ENCODE results near the gene MEF2B.
A peak's percentile ranks its signal among the peaks of the same experiment; 100 is the strongest.

Gene MEF2B

DNA sequence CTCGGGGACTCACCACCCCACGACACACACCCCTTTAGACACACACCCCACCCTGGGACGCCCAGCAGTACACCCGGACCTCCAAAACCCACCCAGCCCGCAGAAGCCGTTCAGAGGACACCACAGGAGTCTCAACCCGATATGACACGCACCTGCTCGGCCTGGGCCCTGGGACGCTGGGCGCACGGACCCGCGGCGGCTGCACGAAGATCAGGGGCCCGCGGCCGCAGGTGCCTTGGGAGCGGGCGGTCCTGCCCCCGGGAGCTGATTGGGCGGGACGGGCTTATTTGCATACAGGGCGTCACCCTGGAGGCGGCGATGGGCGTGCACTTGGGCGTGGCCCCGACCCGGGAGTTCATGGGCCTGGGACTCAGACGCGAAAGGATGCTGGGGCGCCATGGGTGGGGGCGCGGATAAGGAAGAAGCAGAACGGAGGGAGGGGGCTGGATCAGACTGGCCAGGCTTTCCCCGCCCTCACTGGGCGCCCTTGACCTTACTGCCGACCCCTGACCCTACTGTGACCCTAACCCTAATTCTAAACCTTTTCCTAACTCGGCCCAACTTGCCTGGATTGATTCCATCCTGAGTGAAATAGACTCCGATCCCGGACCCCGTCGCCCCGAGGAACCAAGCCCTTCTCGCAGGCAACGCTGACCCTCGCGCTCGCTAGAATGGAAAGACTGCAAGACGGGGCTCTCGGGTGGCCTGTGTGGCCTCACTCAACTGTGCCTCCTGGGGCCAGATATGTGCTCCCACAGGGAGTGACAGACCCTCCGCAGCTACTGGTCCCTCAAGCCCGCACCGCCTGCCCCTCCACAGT is at the start of gene MEF2B:
Gene MEF2B (minus strand): TSS at position 211 of the 820 bp plus-strand sequence. CDS start 19,528 bp downstream, outside the sequence.
- TF ChIP-seq EZH2phosphoT487 (IDR thresholded peaks at IDR 0.05; ENCODE audit: low read length) (no peak), EZH2 (optimal IDR thresholded peaks at IDR 0.05; ENCODE audit: low read depth, low read length) (no peak)
- TF ChIP-seq, protein P1, sequence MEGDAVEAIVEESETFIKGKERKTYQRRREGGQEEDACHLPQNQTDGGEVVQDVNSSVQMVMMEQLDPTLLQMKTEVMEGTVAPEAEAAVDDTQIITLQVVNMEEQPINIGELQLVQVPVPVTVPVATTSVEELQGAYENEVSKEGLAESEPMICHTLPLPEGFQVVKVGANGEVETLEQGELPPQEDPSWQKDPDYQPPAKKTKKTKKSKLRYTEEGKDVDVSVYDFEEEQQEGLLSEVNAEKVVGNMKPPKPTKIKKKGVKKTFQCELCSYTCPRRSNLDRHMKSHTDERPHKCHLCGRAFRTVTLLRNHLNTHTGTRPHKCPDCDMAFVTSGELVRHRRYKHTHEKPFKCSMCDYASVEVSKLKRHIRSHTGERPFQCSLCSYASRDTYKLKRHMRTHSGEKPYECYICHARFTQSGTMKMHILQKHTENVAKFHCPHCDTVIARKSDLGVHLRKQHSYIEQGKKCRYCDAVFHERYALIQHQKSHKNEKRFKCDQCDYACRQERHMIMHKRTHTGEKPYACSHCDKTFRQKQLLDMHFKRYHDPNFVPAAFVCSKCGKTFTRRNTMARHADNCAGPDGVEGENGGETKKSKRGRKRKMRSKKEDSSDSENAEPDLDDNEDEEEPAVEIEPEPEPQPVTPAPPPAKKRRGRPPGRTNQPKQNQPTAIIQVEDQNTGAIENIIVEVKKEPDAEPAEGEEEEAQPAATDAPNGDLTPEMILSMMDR (IDR thresholded peaks at IDR 0.05; ENCODE audit: low read length): no peak

DNA sequence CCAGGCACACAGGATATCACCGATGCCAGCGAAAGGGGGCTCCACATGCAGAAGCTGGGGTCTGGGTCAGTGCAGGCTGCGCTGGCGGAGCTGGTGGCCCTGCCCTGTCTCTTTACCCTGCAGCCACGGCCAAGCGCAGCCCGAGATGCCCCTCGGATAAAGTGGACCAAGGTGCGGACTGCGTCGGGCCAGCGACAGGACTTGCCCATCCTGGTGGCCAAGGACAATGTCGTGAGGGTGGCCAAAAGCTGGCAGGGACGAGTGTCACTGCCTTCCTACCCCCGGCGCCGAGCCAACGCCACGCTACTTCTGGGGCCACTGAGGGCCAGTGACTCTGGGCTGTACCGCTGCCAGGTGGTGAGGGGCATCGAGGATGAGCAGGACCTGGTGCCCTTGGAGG is 48.8 kb upstream of the MEF2B start:
- Histone ChIP-seq H3K9ac (ENCODE audit: low read length) (no peak overlapping the region), H3F3A (ENCODE audit: insufficient read depth, low read length) (no peaks in the 10 kb centered on the region), H3K27me3 (replicated peaks; ENCODE audit: insufficient read depth, low read length) (peaks cover 67% of the 10 kb centered on the region), H4K20me1 (ENCODE audit: insufficient read depth, low read length) (no peaks in the 10 kb centered on the region), H2AFZ (ENCODE audit: low read length) (no peak overlapping the region), H3K4me3 (ENCODE audit: low read length) (no peak overlapping the region), H3K9me2 (replicated peaks; ENCODE audit: insufficient read depth, low read length) (no peaks in the 10 kb centered on the region), H3K9me3 (replicated peaks; ENCODE audit: insufficient read depth, low read length) (no peaks in the 10 kb centered on the region), H3K79me2 (ENCODE audit: low read length) (no peaks in the 10 kb centered on the region), H3K36me3 (replicated peaks; ENCODE audit: insufficient read depth, low read length) (no peaks in the 10 kb centered on the region), H3K4me1 (ENCODE audit: low read length) (no peaks in the 10 kb centered on the region), H3K27ac (ENCODE audit: low read length) (no peak overlapping the region), H3K4me2 (ENCODE audit: low read depth, low read length) (no peak overlapping the region)
- TF ChIP-seq EZH2 (optimal IDR thresholded peaks at IDR 0.05; ENCODE audit: low read depth, low read length) (no peak), EZH2phosphoT487 (IDR thresholded peaks at IDR 0.05; ENCODE audit: low read length) (no peak)
- TF ChIP-seq, protein P1 (IDR thresholded peaks at IDR 0.05; ENCODE audit: low read length): no peak
- no peak for DNase-seq

More for the DNA sequence above, at the start of gene MEF2B:
- Histone ChIP-seq H3F3A (ENCODE audit: insufficient read depth, low read length) (no peaks in the 10 kb centered on the region), H3K9me3 (replicated peaks; ENCODE audit: insufficient read depth, low read length) (no peaks in the 10 kb centered on the region), H3K79me2 (ENCODE audit: low read length) (no peaks in the 10 kb centered on the region), H3K36me3 (replicated peaks; ENCODE audit: insufficient read depth, low read length) (no peaks in the 10 kb centered on the region), H4K20me1 (ENCODE audit: insufficient read depth, low read length) (no peaks in the 10 kb centered on the region), H3K9me2 (replicated peaks; ENCODE audit: insufficient read depth, low read length) (no peaks in the 10 kb centered on the region), H2AFZ (ENCODE audit: low read length) (peak within 1 kb of the TSS; percentile 36; the same call in 1 of the 2 replicates), H3K9ac (ENCODE audit: low read length) (peak within 1 kb of the TSS; percentile 20; the same call in 1 of the 2 replicates), H3K4me3 (ENCODE audit: low read length) (peak within 1 kb of the TSS; percentile 50), H3K27me3 (replicated peaks; ENCODE audit: insufficient read depth, low read length) (no peaks in the 10 kb centered on the region), H3K4me1 (ENCODE audit: low read length) (peaks cover 7% of the 10 kb centered on the region; the same call in 1 of the 2 replicates), H3K27ac (ENCODE audit: low read length) (no peak within 1 kb of the TSS), H3K4me2 (ENCODE audit: low read depth, low read length) (peak within 1 kb of the TSS; percentile 96)
- DNase-seq: peak; percentile 89

GRCh38 chr19:19217099-19217498 is 47.0 kb upstream of the MEF2B start:
- Histone ChIP-seq H3K36me3 (replicated peaks; ENCODE audit: insufficient read depth, low read length) (no peaks in the 10 kb centered on the region), H3K9me3 (replicated peaks; ENCODE audit: insufficient read depth, low read length) (no peaks in the 10 kb centered on the region), H3K27me3 (replicated peaks; ENCODE audit: insufficient read depth, low read length) (peaks cover 76% of the 10 kb centered on the region), H3K27ac (ENCODE audit: low read length) (no peak overlapping the region), H3F3A (ENCODE audit: insufficient read depth, low read length) (no peaks in the 10 kb centered on the region), H3K4me3 (ENCODE audit: low read length) (no peak overlapping the region), H2AFZ (ENCODE audit: low read length) (no peak overlapping the region), H3K9me2 (replicated peaks; ENCODE audit: insufficient read depth, low read length) (no peaks in the 10 kb centered on the region), H3K4me2 (ENCODE audit: low read depth, low read length) (no peak overlapping the region; the same call in 1 of the 2 replicates), H3K4me1 (ENCODE audit: low read length) (no peaks in the 10 kb centered on the region), H3K9ac (ENCODE audit: low read length) (no peak overlapping the region), H3K79me2 (ENCODE audit: low read length) (no peaks in the 10 kb centered on the region), H4K20me1 (ENCODE audit: insufficient read depth, low read length) (no peaks in the 10 kb centered on the region)
- TF ChIP-seq EZH2 (optimal IDR thresholded peaks at IDR 0.05; ENCODE audit: low read depth, low read length): no peak
- TF ChIP-seq, protein P1 (IDR thresholded peaks at IDR 0.05; ENCODE audit: low read length): 0 out of 2 replicates have a peak, but pooled peaks have one; percentile 13
- peak; percentile 38 for DNase-seq

Measured in MM.1S (cell line).